ENCODE data around the gene DIAPH1.

The DIAPH1 gene

GRCh38 chr5:141609044-141609443, 9.8 kb downstream of the DIAPH1 start:
- no peak for DNase-seq

GRCh38 chr5:141608557-141608956, 10.2 kb downstream of the DIAPH1 start:
- DNase-seq: no peak

DNA sequence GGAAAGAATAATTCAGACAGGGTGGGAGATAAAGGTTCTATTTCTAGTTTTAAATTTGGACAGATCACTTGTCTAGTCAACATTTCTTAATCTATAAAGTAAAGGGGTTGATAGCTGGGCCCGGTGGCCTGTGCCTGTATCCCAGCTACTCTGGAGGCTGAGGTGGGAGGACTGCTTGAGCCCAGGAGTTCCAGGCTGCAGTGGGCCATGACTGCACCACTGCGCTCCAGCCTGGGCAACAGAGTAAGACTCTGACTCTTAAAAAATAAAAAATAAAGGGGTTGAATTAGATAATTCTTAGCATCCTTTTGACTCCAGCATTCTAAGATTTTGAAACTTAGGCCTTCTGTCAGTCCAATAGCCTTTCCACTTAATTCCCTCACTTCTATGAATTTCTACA, 10.8 kb downstream of the DIAPH1 start:
- DNase-seq: no peak

GRCh38 chr5:141605523-141606277, 13.1 kb downstream of the DIAPH1 start:
- no peak for DNase-seq

- DNase-seq: no peak
These were observed 14.7 kb downstream of the DIAPH1 start for GRCh38 chr5:141603923-141604717.

DNA sequence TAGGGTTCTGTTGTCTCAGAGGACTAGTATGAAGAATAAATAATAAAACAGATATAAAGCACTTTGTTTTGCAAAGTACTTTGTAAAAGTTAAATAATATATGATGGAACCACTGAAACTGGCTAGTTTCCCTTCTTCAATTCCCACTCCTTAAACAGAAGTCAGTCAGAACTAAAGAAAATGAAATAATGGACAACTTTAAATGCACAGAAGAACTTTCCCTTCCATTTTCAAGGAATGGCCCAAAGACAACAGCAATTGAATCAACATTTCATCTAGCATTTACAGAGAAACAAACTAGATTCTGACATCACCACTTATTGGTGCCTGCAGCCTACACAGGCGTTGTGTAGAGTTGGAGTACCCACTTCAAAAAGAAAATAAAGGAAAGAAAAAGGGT, 16.2 kb downstream of the DIAPH1 start:
- no peak for DNase-seq

DNA sequence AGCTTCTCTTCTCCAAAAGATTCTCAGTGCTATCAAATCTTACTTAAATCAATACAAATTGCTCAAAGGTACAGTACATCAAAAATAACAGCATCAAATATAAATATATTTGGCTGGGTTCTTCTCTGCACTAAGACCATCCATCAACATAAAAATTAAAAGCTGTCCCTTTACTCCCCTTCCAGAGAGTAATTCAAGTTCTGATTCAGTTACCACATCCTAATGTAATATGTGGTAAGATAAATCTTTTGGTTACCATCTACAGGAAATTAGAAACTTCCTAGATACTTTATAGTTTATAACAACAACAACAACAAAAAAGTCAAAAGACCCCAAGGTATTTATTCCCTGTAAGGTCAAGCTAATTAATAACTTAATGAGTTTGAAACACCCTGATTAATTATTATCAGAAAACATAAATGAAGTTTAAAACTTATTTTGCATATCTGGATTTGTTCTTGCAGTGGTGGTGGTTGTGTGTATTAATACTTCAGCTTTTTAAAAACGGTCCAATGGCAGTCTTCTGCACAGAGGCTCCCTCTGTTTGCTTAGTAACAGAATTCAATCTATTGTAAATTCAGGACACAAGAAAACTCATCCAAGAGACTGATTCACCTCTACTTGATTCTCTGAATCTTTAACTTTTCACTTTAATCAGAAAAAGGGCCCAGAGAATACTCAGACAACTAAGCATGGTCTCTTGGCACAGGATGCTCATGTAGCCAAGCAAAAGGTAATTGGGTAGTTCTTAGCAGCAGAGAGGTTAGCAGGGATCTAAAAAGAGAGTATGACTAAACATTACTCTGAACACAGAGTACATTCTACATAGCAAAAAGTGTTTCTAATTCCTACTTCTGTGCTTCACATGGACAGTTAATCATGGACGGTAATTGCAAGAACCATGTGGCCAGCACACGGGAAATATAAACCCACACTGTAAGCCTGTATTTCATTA, 20.1 kb downstream of the DIAPH1 start:
- DNase-seq: no peak

GRCh38 chr5:141597814-141598213, 21.0 kb downstream of the DIAPH1 start:
- no peak for DNase-seq

GRCh38 chr5:141597394-141597793, 21.4 kb downstream of the DIAPH1 start:
- DNase-seq: no peak

- no peak for DNase-seq
These were observed 21.9 kb downstream of the DIAPH1 start for GRCh38 chr5:141596867-141597266.

DNA sequence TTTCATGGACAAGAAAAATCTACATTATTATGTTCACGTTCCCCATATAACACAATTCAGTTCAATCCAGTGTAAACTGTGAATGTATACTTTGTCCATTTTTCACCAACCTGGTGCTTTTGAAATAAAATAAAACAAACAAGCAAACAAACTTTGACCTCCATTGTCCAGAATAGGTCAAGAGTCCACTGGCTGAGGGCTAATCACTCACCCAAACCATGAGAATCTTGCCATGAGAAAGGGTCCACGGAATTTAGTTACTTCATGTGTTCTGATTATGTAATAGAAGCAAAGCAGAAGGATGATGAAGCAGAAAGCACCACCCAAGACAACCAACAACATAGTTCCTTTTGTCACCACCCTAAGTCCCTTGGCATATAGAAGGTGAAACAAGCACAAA, 28.7 kb downstream of the DIAPH1 start:
- no peak for DNase-seq

DNA sequence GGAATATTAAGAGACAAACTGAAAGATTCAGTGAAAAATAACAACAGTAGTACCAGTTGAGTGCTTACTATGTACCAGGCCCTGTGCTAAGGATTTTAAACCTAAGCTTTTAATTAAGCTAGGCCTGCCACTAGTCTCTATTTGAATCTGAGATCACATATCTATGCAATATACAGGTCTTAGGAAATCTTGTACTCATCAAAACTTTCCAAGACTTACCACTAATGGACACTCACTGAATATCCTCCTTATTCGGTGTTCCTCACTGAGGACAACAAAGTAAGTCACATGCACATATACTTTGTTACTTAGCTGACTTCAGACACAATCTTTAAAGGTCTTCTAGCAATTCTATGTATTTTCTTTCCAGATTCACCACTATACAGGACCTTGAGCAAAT, 32.6 kb downstream of the DIAPH1 start:
- DNase-seq: no peak

GRCh38 chr5:141585594-141585993, 33.2 kb downstream of the DIAPH1 start:
- DNase-seq: no peak

GRCh38 chr5:141574122-141574510, 44.7 kb downstream of the DIAPH1 start:
- no peak for DNase-seq

DNA sequence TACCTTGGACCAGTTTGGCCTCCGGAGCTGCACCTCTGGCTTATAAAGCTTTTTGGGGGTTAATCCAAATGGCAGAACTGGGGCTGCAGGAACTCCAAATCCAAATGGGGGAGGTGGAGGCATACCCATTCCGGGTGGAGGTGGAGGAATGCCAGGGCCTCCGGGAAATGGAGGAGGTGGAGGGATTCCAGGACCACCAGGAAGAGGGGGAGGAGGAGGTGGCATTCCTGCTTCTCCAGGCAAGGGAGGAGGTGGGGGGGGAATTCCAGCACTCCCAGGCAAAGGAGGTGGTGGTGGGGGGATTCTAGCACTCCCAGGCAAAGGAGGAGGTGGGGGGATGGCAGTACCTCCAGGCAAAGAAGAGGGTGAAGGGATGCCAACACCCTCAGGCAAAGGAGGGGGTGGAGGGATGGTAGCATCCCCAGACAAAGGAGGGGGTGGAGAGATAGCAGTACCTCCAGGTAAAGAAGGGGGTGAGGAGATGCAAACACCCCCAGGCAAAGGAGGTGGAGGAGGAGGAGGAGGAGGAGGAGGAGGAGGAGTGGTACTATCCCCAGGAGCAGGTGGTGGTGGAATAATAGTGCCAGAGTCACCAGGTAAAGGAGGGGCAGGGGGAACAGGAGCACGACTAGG, 45.2 kb downstream of the DIAPH1 start:
- DNase-seq: no peak

DNA sequence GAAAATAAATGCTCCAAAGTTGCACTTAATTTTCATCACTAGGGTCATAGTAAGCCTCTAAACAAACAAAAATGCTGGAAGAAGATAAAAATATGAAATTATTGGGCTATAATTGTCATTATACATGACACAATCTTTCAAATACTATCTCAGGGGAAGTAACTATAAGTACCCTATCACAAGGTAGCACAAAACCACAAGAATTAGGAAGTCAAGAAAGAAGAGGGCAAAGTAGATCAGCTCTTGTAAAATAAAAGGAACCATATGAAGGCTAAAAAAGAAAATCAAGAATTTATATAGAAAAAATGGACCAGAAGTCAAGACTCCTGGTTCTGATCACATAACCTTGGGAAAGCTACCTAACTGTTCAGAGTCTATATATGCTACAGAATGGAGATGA, 48.1 kb downstream of the DIAPH1 start:
- no peak for DNase-seq

GRCh38 chr5:141567513-141568117, 51.2 kb downstream of the DIAPH1 start:
- no peak for DNase-seq

DNA sequence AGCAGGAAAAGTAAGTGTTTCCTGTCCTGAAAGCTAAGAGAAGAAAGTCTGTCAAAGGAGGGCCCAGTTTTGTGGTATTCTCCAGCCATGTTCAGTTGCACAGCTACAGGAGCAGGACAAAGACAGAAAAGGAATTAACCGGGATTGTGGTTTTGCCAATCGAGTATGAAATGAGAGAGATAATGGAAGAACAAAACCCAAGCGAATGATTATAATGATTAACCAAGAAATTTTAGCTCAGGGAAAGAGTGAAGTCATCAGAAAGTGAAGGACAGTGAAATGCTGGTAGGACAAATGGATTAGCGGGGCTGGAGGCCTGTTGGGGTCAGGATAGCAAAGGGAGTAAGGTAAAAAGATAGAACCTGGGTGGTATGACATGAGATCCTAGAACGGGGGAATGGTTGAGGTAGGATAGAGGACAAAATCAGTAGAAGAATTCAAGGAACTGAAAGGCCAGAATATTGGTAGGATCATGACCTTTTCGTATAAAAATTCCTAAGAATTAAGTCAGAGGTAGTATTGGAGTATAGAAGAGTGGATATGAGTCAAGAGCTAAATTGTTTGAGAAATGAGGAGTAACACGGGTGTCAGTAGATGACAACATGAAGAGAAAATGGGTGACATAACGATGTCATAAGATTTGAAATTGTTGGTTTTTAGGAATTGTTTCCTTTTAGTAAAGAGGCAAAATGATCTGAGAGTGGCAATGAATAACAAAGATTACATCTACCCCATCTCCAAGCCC, 52.8 kb downstream of the DIAPH1 start:
- no peak for DNase-seq

- DNase-seq: peak; percentile 84
These were observed 54.5 kb downstream of the DIAPH1 start for GRCh38 chr5:141564216-141564692.

GRCh38 chr5:141560725-141561483, 57.9 kb downstream of the DIAPH1 start:
- peak; percentile 93 for DNase-seq

GRCh38 chr5:141560151-141560550, 58.6 kb downstream of the DIAPH1 start:
- DNase-seq: peak; percentile 31
